ENCODE results near the gene TBC1D32. TPM values are rescaled to one million over a fixed set of nuclear protein-coding genes. Genes with fewer than 3 reads are reported as not detected.

The TBC1D32 gene, protein sequence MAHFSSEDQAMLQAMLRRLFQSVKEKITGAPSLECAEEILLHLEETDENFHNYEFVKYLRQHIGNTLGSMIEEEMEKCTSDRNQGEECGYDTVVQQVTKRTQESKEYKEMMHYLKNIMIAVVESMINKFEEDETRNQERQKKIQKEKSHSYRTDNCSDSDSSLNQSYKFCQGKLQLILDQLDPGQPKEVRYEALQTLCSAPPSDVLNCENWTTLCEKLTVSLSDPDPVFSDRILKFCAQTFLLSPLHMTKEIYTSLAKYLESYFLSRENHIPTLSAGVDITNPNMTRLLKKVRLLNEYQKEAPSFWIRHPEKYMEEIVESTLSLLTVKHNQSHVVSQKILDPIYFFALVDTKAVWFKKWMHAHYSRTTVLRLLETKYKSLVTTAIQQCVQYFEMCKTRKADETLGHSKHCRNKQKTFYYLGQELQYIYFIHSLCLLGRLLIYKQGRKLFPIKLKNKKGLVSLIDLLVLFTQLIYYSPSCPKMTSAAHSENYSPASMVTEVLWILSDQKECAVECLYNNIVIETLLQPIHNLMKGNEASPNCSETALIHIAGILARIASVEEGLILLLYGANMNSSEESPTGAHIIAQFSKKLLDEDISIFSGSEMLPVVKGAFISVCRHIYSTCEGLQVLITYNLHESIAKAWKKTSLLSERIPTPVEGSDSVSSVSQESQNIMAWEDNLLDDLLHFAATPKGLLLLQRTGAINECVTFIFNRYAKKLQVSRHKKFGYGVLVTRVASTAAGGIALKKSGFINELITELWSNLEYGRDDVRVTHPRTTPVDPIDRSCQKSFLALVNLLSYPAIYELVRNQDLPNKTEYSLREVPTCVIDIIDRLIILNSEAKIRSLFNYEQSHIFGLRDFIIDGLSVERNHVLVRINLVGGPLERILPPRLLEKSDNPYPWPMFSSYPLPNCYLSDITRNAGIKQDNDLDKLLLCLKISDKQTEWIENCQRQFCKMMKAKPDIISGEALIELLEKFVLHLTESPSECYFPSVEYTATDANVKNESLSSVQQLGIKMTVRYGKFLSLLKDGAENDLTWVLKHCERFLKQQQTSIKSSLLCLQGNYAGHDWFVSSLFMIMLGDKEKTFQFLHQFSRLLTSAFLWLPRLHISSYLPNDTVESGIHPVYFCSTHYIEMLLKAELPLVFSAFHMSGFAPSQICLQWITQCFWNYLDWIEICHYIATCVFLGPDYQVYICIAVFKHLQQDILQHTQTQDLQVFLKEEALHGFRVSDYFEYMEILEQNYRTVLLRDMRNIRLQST
- total RNA-seq: 66.9 TPM

GRCh38 chr6:121334299-121335086, at the start of gene TBC1D32:
TBC1D32 (minus strand) TSS chr6:121334480; CDS start chr6:121334430, 50 bp downstream.

Other genes with a start within 250 kb of the TBC1D32 start
- 209 TPM for gene GJA1, start 101.2 kb upstream of the TBC1D32 start, total RNA-seq